T-helper 2 cell treated with Interferon-gamma antibody and Interleukin-4, amounts not matched to agents 100 ng/mL and 5 ng/mL, for 36 hours (primary cell): Measurements from ENCODE around the gene CATSPERD. TPM values are rescaled to one million over a fixed set of nuclear protein-coding genes. Genes with fewer than 3 reads are reported as not detected.
"Not testable (repeated sequence)": the region's sequence is repeated elsewhere in the genome, so short reads cannot be mapped to it uniquely, and the experiment has no call there.

Experiments used
- intact Hi-C: fragments of 100-400 bp; cut with micrococcal nuclease; formaldehyde crosslinking; loops from one replicate; pipeline ENCODE4 v1.15.1; 2023
- total RNA-seq: library from RNA; stranded (reverse); gene quantifications from 2 replicates; pipeline ENCODE4 v1.2.3, GENCODE V29; 2022

The CATSPERD gene
- total RNA-seq, 1 donor from 2014 or later = not detected

DNA sequence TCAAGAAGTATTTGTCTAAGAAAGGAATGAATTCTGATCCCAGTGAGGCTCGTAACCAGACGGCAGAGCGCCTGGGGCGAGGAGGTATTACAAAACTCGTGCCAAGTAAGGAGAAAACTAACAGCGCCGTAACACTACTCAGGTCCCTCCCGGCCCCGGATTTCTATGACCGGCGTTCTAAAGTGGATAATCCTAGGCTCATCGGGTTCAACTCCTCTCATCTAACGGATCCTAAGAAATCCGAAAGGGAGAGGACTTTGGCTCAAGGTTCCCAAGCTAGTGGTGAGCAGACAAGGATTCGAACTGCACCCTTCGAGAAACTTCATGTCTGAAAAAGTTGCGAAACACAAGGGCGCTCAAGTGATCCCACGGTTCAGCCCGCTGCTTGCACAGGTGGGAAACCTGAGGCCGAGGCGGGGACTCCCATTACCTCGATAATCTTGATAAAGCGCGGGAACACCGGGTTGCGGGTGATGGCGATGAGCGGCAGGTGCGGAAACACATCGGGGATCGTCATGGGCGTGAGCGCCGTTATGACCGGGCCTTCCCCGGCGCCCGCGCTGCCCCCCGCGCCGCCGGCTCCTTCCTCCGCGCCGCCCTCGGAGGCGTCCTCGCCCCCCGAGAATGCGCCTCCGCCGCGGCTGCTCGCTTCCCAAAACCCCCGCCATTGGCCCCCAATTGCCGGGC is 1.0 kb upstream of the CATSPERD start:
- intact Hi-C loops = no loop called here

DNA sequence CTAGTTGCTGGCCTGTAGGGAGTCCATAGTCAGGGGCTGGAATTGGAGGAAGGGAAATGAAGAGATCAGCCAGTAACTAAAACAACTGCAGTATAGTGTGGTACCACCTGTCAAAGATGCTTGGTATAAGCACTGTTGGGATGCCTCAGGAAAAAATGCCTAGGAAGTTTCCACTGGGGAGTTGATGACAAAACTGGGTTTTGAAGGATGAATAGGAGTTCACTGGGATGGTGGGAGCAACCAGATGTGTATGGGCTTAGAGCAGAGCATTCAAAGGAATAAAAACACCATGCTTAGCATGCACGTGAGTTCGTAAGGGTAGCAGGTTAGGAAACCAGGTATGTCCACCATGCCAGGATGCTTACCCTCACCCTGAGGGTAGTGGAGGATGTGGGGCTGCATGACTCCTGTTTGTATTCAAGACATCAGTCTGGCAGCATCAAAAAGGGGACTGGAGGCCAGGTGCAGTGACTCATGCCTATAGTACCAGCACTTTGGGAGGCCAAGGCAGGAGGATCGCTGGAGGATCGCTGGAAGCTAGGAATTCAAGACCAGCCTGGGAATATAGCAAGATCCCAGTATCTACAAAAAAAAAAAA is 7.1 kb downstream of the CATSPERD start:
- intact Hi-C loops = no loop called here

DNA sequence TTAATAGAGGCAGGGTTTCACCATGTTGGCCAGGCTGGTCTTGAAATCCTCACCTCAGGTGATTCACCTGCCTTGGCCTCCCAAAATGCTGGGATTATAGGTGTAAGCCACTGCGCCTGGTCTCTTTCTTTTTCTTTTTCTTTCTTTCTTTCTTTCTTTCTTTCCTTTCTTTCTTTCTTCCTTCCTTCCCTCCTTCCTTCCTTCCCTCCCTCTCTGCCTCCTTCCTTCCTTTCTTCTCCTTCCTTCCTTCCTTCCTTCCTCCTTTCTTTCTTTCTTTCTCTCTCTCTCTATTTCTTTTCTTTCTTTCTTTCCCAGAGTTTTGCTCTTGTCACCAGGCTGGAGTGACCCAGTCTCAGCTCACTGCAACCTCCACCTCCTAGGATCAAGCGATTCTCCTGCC is 12.7 kb downstream of the CATSPERD start:
- intact Hi-C loops = not testable (repeated sequence)

DNA sequence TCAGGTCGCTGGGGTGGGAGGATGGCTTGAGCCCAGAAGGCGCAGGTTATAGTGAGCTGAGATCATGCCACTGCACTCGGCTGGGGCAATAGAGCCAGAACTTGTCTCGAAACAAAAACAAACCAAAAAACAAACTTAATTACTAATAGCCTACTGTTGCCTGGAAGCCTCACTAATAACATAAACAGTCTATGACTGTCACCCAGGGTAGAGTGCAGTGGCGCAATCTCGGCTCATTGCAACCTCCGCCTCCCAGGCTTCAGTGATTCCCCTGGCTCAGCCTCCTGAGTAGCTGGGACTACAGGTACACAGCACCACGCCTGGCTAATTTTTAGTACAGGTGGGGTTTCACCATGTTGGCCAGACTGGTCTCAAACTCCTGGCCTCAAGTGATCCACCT is 18.0 kb downstream of the CATSPERD start:
- intact Hi-C loops = no loop called here

DNA sequence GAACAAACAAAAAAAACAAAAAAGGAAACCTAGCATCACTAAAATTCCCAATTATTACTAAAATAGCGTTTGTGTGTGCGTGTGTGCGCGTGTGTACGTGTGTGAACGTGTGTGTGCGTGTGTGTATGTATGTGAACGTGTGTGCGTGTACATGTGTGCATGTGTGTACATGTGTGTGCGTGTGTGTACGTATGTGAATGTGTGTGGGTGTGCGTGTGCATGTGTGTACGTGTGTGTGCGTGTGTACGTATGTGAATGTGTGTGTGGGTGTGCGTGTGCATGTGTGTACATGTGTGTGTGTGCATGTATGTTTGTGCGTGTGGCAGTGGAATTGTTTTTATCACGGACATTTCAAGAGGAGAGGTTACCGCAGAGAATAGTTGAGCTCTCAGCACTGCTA is 21.6 kb downstream of the CATSPERD start:
- intact Hi-C loops = no loop called here

DNA sequence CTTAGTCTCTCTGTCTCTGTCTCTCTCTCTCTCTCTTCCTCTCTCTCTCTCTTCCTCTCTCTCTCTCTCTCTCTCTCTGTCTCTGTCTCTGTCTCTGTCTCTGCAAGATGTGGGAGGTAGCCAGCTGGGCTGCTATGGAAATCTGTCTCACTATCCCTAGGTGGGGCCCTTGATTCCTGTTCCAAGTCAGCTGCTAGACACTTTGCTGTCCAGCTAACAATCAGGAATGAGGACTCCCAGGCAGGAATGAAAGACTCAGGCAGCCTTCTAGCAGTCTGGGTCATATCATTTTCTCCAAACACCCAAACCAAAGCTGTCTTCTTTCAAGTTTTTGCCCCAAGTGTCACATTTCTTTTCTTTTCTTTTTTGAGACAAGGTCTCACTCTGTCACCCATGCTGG is 23.2 kb downstream of the CATSPERD start:
- intact Hi-C loops = no loop called here

DNA sequence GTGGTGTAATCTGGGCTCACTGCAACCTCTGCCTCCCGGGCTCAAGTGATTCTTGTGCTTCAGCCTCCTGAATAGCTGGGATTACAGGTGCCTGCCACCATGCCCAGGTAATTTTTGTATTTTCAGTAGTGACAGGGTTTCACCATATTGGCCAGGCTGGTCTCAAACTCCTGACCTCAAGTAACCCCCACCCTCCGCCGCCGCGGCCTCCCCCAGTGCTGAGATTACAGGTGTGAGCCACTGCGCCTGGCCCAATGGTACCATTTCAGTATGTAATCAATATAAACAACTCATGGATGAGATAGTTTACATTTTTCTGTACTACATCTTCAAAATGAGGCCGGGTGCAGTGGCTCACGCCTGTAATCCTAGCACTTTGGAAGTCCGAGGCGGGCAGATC is 24.6 kb downstream of the CATSPERD start:
- intact Hi-C loops = not testable (repeated sequence)

DNA sequence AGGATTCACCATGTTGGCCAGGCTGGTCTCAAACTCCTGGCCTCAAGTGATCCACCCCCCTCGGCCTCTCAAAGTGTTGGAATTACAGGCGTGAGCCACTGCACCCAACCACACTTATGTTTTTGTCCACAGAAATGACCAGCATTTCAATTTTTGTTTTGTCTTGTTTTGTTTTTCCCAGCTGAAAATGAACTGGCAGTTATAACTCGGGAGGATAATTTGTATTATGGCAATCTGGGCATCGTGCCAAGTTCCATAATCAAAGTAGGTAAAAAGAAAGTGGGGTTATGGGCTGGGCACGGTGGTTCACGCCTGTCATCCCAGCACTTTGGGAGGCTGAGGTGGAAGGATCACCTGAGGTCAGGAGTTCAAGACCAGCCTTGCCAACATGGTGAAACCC is 28.5 kb downstream of the CATSPERD start:
- intact Hi-C loops = not testable (repeated sequence)

DNA sequence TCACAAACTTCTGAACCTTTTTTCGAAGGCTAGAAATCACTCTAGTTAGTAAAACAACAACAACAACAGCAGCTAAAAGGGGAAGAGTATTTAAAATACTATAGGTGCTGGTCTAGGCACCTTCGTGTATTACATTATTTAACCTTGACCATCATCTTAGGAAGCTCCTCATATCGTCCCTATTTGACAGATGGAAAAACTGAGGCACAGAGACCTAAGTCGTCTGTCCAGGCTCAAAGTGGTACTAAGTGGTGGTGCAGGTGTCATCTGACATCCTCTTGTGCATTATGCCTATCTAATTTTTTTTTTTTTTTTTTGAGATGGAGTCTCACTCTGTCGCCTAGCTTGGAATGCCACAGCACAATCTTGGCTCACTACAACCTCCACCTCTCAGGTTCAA is 29.1 kb downstream of the CATSPERD start:
- intact Hi-C loops = no loop called here

DNA sequence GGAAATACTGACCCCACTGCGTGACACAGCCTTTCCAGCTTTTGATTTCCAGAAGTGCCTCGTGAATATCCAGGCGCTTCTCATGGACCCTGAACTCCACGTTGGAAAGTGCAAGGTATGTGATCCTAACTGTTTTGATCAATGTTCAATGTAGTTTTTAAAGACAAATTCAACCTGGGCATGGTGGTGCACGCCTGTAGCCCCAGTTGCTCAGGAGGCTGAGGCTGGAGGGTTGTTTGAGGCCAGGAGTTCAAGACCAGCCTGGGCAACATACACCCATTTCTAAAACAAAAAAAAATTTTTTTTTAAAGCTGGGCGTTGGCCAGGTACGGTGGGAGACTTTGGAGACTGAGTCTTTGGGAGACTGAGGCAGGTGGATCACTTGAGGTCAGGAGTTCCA is 31.3 kb downstream of the CATSPERD start:
- intact Hi-C loops = no loop called here

DNA sequence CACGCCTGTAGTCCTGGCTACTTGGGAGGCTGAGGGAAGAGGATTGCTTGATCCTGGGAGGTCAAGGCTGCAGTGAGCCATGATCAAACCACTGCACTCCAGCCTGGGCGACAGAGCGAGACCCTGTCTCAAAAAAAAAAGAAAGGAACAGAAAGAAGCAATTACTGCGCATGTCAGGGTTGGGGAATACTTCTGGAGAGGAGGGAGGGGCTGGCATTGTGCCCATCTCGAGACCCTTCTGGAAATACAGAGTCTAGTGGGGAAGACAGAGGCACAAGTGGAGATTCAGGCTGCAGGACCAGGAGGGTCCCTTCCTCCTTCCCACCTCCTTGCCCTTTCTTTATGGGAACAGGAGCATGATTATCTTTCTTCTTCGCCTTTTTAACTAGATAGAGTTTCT is 33.3 kb downstream of the CATSPERD start:
- intact Hi-C loops = no loop called here

DNA sequence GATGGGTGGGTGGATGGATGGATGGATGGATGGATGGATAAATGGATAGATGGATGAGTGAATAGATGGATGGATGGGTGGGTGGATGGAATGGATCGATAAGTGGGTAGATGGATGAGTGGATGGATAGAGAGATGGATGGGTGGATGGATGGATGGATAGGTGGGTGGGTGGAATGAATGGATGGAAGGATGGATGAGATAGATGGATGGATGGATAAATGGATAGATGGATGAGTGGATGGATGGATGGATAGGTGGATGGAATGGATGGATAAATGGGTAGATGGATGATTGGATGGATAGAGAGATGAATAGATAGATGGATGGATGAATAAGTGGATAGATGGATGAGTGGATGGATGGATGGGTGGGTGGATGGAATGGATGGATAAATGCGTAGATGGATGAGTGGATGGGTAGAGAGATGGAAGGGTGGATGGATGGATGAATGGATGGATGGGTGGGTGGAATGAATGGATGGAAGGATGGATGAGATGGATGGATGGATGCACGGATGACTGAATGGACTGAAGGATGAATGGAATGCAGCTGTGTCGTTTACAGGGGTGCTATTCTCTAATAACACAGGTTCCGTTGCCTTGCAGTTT is 42.3 kb downstream of the CATSPERD start:
- intact Hi-C loops = no loop called here

DNA sequence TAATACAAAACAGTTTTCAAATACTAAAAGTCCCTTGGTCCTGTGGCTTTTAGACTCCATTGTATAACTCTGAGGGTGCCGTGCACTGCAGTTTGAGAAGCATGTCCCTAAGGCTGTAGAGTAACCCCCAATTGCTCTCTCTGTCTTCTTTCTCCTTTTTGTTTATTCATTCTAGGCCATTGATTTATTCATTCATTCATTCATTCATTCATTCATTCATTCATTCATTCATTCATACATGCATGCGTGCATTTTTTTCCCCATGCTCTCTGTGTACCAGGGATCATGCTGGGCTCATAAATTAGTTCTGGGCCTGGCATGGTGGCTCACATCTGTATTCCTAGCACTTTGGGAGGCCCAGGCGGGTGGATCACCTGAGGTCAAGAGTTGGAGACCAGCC is 44.8 kb downstream of the CATSPERD start:
- intact Hi-C loops = no loop called here

DNA sequence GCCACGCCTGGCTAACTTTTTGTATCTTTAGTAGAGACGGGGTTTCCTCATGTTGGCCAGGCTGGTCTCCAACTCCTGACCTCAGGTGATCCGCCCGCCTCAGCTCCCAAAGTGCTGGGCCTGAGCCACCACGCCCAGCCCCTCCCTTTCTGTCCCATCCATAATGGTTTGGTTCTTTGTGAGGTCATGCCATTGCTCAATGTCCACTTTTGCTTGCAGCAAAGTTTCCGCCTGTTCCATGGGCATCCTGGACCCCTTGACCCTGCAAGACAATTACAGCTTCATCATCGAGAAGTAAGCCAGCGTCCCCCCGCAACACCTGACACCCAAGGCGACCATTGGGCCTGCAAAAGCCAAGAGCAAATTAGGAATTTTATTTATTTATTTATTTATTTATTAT is 47.5 kb downstream of the CATSPERD start:
- intact Hi-C loops = no loop called here

DNA sequence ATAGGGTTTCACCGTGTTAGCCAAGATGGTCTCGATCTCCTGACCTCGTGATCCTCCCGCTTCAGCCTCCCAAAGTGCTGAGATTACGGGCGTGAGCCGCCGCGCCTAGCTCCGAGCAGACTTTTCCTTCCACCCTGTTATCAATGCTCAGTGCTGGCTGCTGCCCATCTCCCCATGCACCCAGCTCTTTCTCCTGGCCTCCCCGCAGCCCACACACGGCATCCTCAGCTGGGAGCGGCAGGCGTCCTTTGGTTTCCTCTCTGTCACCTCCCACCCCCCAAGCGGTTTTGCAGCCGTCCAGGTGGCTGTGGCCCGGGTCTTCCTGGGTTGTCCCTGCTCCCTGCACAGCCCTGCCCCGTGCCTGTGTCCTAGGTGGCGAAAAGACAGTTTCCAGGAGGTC is 52.0 kb downstream of the CATSPERD start:
- intact Hi-C loops = no loop called here

DNA sequence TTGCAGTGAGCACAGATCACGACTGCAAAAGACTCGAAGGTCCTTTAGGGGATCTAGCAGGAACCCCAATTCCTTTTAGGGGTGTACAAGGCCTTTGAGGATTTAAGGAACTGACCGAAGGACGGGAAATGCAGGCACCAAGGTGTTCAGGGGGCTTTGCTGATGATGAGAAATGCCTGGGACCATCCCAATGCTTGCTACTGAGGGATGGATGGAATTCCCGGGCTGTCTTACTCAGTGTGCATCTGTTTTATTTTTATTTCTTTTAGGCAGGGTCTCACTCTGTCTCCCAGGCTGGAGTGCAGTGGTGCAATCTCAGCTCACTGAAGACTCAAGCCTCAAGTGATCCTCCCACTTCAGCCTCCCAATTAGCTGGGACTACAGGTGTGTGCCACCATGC is 52.8 kb downstream of the CATSPERD start:
- intact Hi-C loops = no loop called here

DNA sequence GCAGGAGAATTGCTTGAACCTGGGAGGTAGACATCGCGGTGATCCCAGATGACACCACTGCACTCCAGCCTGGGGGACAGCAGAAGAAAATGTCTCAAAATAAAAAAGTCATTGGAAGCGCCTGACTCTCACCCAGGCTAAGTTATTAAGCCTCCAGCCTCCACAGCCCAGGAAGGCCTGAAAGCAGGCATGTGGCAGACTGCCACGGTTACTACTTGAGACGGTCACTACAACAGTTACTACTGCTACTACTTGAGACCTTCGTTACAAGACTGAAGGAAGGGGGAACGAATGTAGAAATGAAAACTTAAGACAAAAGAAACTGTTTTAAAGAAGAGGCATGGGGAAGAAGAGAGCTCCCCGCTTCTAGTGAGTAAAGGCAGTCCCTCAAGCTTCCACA is 54.5 kb downstream of the CATSPERD start:
- intact Hi-C loops = no loop called here

DNA sequence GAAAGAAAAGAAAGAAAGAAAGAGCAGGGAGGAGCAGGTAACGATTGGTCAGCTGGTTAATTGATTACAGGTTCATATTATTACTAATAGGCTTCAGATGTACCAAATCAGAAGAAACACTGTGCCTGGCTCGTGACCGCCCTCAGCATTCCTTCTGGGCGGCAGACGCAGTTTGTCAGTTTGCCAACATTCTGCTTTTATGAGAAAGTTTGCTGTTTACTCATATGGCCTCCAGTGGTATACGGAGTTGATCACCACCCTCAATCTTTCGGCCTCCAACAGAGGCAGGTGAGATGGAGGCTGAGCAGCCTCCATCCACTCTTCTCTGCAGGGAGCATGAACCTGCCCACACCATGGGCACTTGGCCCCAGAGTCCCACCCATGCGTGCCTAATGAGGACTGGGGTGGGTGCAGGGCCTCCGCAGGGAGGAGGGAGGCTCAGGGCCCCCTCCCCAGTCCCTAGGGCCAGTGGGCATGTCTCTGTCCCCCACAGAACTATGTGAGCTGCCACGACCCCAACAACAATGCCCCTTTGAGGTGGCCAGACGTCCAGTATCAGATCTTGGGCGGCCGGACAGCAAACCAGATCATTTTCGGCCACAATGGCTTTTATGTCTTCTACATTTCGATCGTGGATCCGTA is 55.4 kb downstream of the CATSPERD start:
- intact Hi-C loops = no loop called here

DNA sequence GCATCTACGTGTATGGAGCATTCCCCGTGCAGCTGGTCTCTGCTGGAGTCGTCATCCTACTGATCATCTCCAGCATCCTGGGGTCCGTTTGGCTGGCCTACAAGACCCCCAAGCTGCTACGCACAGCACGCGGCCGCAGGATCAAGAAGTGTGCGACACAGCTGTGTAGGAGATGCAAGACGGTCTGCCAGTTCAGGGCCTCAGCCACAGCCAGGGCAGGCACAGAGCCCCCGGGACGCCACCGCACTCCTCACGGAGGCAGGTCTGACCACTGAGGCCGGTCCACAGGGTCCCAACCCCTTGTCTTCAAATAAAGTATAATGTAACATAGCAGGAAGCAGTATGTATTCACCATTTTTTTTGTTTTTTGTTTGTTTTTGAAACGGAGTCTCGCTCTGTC is 58.0 kb downstream of the CATSPERD start:
- intact Hi-C loops = no loop called here

DNA sequence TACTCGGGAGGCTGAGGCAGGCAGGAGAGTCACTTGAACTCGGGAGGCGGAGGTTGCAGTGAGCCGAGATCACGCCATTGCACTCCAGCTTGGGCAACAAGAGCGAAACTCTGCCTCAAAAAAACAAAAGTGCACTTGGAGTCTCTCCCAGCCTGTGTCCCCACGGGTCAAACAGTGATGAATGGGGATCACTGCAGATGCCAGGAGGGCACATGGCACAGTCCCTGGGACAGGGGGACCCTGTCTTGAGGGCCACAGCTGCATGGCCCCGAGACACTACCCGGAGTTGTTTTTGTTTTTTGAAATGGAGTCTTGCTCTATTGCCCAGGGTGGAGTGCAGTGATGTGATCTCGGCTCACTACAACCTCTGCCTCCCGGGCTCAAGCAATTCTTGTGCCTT is 60.5 kb downstream of the CATSPERD start:
- intact Hi-C loops = not testable (repeated sequence)

DNA sequence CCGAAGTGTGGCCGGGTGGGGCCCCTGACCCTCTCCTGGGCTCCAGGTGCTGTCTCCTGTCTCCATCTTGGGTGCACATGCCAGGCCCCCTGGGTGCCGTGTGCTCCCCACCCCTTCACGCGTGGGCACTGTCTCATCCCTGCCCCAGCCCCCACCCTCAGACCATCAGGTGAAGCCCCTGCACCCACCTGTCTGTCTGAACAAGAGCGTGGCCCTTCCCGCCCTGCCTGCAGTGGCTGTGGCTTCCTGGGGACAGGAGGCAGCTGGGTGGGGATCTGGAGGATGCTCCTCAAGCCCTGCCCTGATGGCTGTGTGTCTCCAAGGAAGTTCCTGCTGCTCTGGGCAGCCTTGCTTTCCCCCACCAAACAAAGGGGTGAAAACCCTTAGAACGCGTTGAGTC is 61.9 kb downstream of the CATSPERD start:
- intact Hi-C loops = no loop called here
